Skeletal muscle cell (primary cell): ENCODE results near the gene MEIOC.
"Not testable (repeated sequence)": the region's sequence is repeated elsewhere in the genome, so short reads cannot be mapped to it uniquely, and the experiment has no call there.

Experiments used
- DNase-seq: peaks from one replicate; pipeline ENCODE4 v3.0.0-alpha.2; 2010; ENCODE audit warnings: low read depth
- H3K4me3 ChIP-seq: 2 replicates; pipeline ENCODE4 v1.5.1; 2011; ENCODE audit warnings: low read depth, mild to moderate bottlenecking, control low read depth, low read length, moderate library complexity

The MEIOC gene

GRCh38 chr17:44645341-44645740, 10.9 kb upstream of the MEIOC start:
- H3K4me3 ChIP-seq: no peak overlapping the region
- no peak for DNase-seq

GRCh38 chr17:44646280-44646679, 10.0 kb upstream of the MEIOC start:
- no peak for DNase-seq

GRCh38 chr17:44647736-44648135, 8.5 kb upstream of the MEIOC start:
- no peak overlapping the region for H3K4me3 ChIP-seq
- no peak for DNase-seq

More at GRCh38 chr17:44646280-44646679, 10.0 kb upstream of the MEIOC start:
- H3K4me3 ChIP-seq: no peak overlapping the region

GRCh38 chr17:44648963-44649362, 7.3 kb upstream of the MEIOC start:
- DNase-seq: no peak
- no peak overlapping the region for H3K4me3 ChIP-seq

- no peak for DNase-seq
Observed at GRCh38 chr17:44651228-44651627, 5.0 kb upstream of the MEIOC start.

GRCh38 chr17:44652727-44653126, 3.5 kb upstream of the MEIOC start:
- DNase-seq: no peak
- H3K4me3 ChIP-seq: no peak overlapping the region

More at GRCh38 chr17:44651228-44651627, 5.0 kb upstream of the MEIOC start:
- H3K4me3 ChIP-seq: no peak overlapping the region

- no peak for DNase-seq
Observed at GRCh38 chr17:44653384-44653783, 2.9 kb upstream of the MEIOC start.

GRCh38 chr17:44653954-44654353, 2.3 kb upstream of the MEIOC start:
- no peak overlapping the region for H3K4me3 ChIP-seq

More at GRCh38 chr17:44653384-44653783, 2.9 kb upstream of the MEIOC start:
- no peak overlapping the region for H3K4me3 ChIP-seq

GRCh38 chr17:44661835-44662234, 5.6 kb downstream of the MEIOC start:
- H3K4me3 ChIP-seq: no peak overlapping the region

More at GRCh38 chr17:44653954-44654353, 2.3 kb upstream of the MEIOC start:
- no peak for DNase-seq

GRCh38 chr17:44663095-44663494, 6.8 kb downstream of the MEIOC start:
- no peak overlapping the region for H3K4me3 ChIP-seq
- DNase-seq: no peak

More at GRCh38 chr17:44661835-44662234, 5.6 kb downstream of the MEIOC start:
- no peak for DNase-seq

- DNase-seq: no peak
- no peak overlapping the region for H3K4me3 ChIP-seq
Observed at GRCh38 chr17:44664867-44665266, 8.6 kb downstream of the MEIOC start.

- no peak overlapping the region for H3K4me3 ChIP-seq
- no peak for DNase-seq
Observed at GRCh38 chr17:44666006-44666405, 9.7 kb downstream of the MEIOC start.

GRCh38 chr17:44672479-44673093, 16.3 kb downstream of the MEIOC start:
- no peak for DNase-seq
- H3K4me3 ChIP-seq: no peak overlapping the region

- DNase-seq: no peak
- no peak overlapping the region for H3K4me3 ChIP-seq
Observed at GRCh38 chr17:44673893-44674292, 17.6 kb downstream of the MEIOC start.

GRCh38 chr17:44677136-44677535, 20.9 kb downstream of the MEIOC start:
- no peak for DNase-seq
- H3K4me3 ChIP-seq: no peak overlapping the region

GRCh38 chr17:44683303-44683702, 27.0 kb downstream of the MEIOC start:
- DNase-seq, H3K4me3 ChIP-seq: not testable (repeated sequence)

- DNase-seq: no peak
- no peak overlapping the region for H3K4me3 ChIP-seq
Observed at GRCh38 chr17:44687756-44688155, 31.5 kb downstream of the MEIOC start.

GRCh38 chr17:44688200-44688599, 31.9 kb downstream of the MEIOC start:
- no peak for DNase-seq
- no peak overlapping the region for H3K4me3 ChIP-seq

- DNase-seq: no peak
- H3K4me3 ChIP-seq: peak overlapping the region; percentile 100
Observed at GRCh38 chr17:44688675-44689476, 32.6 kb downstream of the MEIOC start.

GRCh38 chr17:44689477-44690217, 33.4 kb downstream of the MEIOC start, which contains the start of gene CCDC43:
CCDC43 (minus strand) TSS chr17:44689776; CDS start chr17:44689753, 23 bp downstream.
- H3K4me3 ChIP-seq: peak within 1 kb of the TSS; percentile 100
- peak; percentile 76 for DNase-seq
